K562 (cell line): ENCODE results near the gene PPARD. TPM values are rescaled to one million over a fixed set of nuclear protein-coding genes. Genes with fewer than 3 reads are reported as not detected.
A peak's percentile ranks its signal among the peaks of the same experiment; 100 is the strongest.

ENCODE experiments used
- ATAC-seq: fragments of 200-7000 bp; cut with Tn5 transposase; 3 replicates; pipeline ENCODE4 v1.9.1; 2020; ENCODE audit warnings: moderate library complexity
- BruUV-seq: library from RNA; stranded (reverse); fragments of 400-500 nt; replicated peaks from 2 replicates; lab custom pipeline; 2021; lab: Mats Ljungman, UMichigan
- CTCF ChIA-PET: fragments of 300-600 bp; formaldehyde crosslinking; extraction: SDS; loops from one replicate; lab custom pipeline; 2021; ENCODE audit warnings: low intra/inter-chr PET ratio; lab: Yijun Ruan, JAX
- POLR2A ChIA-PET: fragments of 300-600, 350-650 bp; sonication (Branson Sonifier 250); formaldehyde crosslinking; extraction: SDS; loops from one replicate; lab custom pipeline; 2021; ENCODE audit warnings: antibody characterized with exemption, inconsistent platforms; lab: Yijun Ruan, JAX
- DNase-seq, 4 experiments: peaks; one replicate each; pipeline versions ENCODE4 v3.0.0 to v3.0.0-alpha.2; 2011 to 2018; ENCODE audit warnings: low spot score in 3 of 4, mixed read lengths in 3 of 4; ENCODE audit errors: extremely low read depth in 1 of 4
- FAIRE-seq: peaks from 2 replicates; lab custom pipeline; 2011; peaks lifted over from hg19 to GRCh38; lab: Jason Lieb, UNC
- H2AFZ ChIP-seq: 2 replicates; pipeline ENCODE4 v1.6.0; 2011; ENCODE audit warnings: low read depth, low read length, control low read depth, inconsistent platforms
- H3K27ac ChIP-seq: fragments of 200-600 bp; 3 replicates; pipeline ENCODE4 v1.8.0; 2011; ENCODE audit warnings: low read depth, mild to moderate bottlenecking, control low read depth, inconsistent platforms, low read length, moderate library complexity, mixed read lengths; ENCODE audit errors: extremely low read depth
- H3K27me3 ChIP-seq, 2 experiments: fragments of 300-600 bp in 1 of 2; 2 replicates in 1 of 2; 3 replicates in 1 of 2; pipeline versions ENCODE4 v1.6.0 to v1.8.0; 2011; ENCODE audit warnings: inconsistent platforms in 2 of 2, low read length in 2 of 2, mild to moderate bottlenecking in 1 of 2, mixed read lengths in 1 of 2, moderate library complexity in 1 of 2; ENCODE audit not compliant: control insufficient read depth in 2 of 2, insufficient read depth in 2 of 2
- H3K36me3 ChIP-seq: fragments of 300-600 bp; 3 replicates; pipeline ENCODE4 v1.8.0; 2011; ENCODE audit warnings: mild to moderate bottlenecking, low read length, inconsistent platforms; ENCODE audit not compliant: control insufficient read depth, insufficient read depth
- H3K4me1 ChIP-seq, 2 experiments: fragments of 200-600 bp in 1 of 2; replicated peaks in 1 of 2; 2 replicates in 1 of 2; 3 replicates in 1 of 2; pipeline versions ENCODE4 v1.5.1 to v1.8.0; 2011; ENCODE audit warnings: inconsistent platforms in 2 of 2, low read length in 2 of 2, mild to moderate bottlenecking in 1 of 2, mixed read lengths in 1 of 2, moderate library complexity in 1 of 2; ENCODE audit not compliant: control insufficient read depth in 2 of 2, insufficient read depth in 2 of 2
- H3K4me2 ChIP-seq: 2 replicates; pipeline ENCODE4 v1.6.1; 2011; ENCODE audit warnings: low read length, control low read depth, inconsistent platforms, mixed read lengths; ENCODE audit not compliant: insufficient read depth
- H3K4me3 ChIP-seq: fragments of 200-600 bp; sonication (generic), shearing (Covaris generic); 2 replicates; pipeline ENCODE4 v1.5.1; 2016; ENCODE audit warnings: control low read depth, inconsistent platforms
- H3K79me2 ChIP-seq: fragments of 200-600 bp; 3 replicates; pipeline ENCODE4 v1.8.0; 2011; ENCODE audit warnings: low read length, inconsistent platforms; ENCODE audit not compliant: control insufficient read depth, insufficient read depth
- H3K9ac ChIP-seq, 2 experiments: 2 replicates each; pipeline versions ENCODE4 v1.6.0 to v1.6.1; 2011; ENCODE audit warnings: low read depth in 2 of 2, low read length in 2 of 2, control low read depth in 1 of 2, inconsistent platforms in 1 of 2, mild to moderate bottlenecking in 1 of 2, mixed read lengths in 1 of 2; ENCODE audit not compliant: insufficient read depth in 1 of 2
- H3K9me1 ChIP-seq: one replicate; pipeline ENCODE4 v1.6.0; 2011; ENCODE audit warnings: inconsistent platforms, mild to moderate bottlenecking, low read length, moderate library complexity; ENCODE audit not compliant: control insufficient read depth, insufficient read depth
- H3K9me3 ChIP-seq: replicated peaks from 2 replicates; pipeline ENCODE4 v1.5.1; 2011; ENCODE audit warnings: low read depth, low read length, inconsistent platforms; ENCODE audit not compliant: control insufficient read depth, insufficient read depth
- H4K20me1 ChIP-seq: replicated peaks from 2 replicates; pipeline ENCODE4 v1.6.1; 2011; ENCODE audit warnings: low read length, inconsistent platforms, mixed read lengths; ENCODE audit not compliant: control insufficient read depth, insufficient read depth
- CTCFL ChIP-seq: IDR thresholded peaks from 2 replicates; pipeline ENCODE4 v1.6.1; 2011; ENCODE audit warnings: borderline replicate concordance, low read depth, mild to moderate bottlenecking, moderate library complexity, low read length; ENCODE audit not compliant: insufficient read depth, poor library complexity, severe bottlenecking
- MNT ChIP-seq, 2 experiments: fragments of 450-650 bp; conservative IDR thresholded peaks; 2 replicates each; pipeline ENCODE4 v1.6.1; 2017; ENCODE audit warnings: mild to moderate bottlenecking in 2 of 2, moderate library complexity in 2 of 2
- POLR2B ChIP-seq: fragments of 450-650 bp; IDR thresholded peaks from 2 replicates; pipeline ENCODE4 v1.6.1; 2018; ENCODE audit warnings: low read depth; ENCODE audit not compliant: partially characterized antibody
- SAFB ChIP-seq: fragments of 200-400 bp; formaldehyde crosslinking; IDR thresholded peaks from 2 replicates; pipeline ENCODE4 v1.6.1; 2017; ENCODE audit warnings: low read depth, low read length, borderline replicate concordance
- SNAPC5 ChIP-seq: fragments of 250-450 bp; sonication (Bioruptor Pico); IDR thresholded peaks from 2 replicates; pipeline ENCODE4 v1.8.0; 2021; ENCODE audit warnings: moderate library complexity, mild to moderate bottlenecking, inconsistent platforms
- WGBS: fragments of 100-300 bp; shearing (Covaris generic); methylation state at CpG from one replicate; pipeline ENCODE4 v1.1.6; 2016; ENCODE audit warnings: low coverage, mixed read lengths; ENCODE audit not compliant: insufficient coverage; ENCODE audit errors: missing lambda C conversion rate; 5-methylcytosine and 5-hydroxymethylcytosine counted together
- in situ Hi-C: fragments of 300-500 bp; cut with MboI; formaldehyde crosslinking; loops from 4 replicates; pipeline ENCODE4 v1.15.0; 2018; ENCODE audit warnings: inconsistent platforms, mixed read lengths
- intact Hi-C: fragments of 100-400 bp; cut with micrococcal nuclease; formaldehyde crosslinking; loops from 2 replicates; pipeline ENCODE4 v1.14.2; 2022
- polyA plus RNA-seq, 8 experiments: library from polyadenylated mRNA; depleted of rRNA in 4 of 8; stranded (reverse) in 5 of 8; unstranded in 3 of 8; fragments of >200 nt; fragmentation: Nextera tagmentation in 2 of 8; fragmentation: Illumina TruSeq in 1 of 8; extraction: Ambion mirVana in 2 of 8; extraction: Trizol in 1 of 8; gene quantifications; 2 replicates each; pipeline versions ENCODE4 v1.2.1 to v1.2.3, GENCODE V29; 2011 to 2014; ENCODE audit warnings: inconsistent platforms in 1 of 8, missing spikeins in 1 of 8
- total RNA-seq, 7 experiments: library from RNA; depleted of rRNA in 6 of 7; stranded (reverse); fragments of >200 nt in 6 of 7; fragmentation: Illumina TruSeq in 2 of 7; extraction: Trizol in 2 of 7; gene quantifications; 2 replicates each; pipeline versions ENCODE4 v1.2.1 to v1.2.3, GENCODE V29; 2011 to 2021; ENCODE audit warnings: low replicate concordance in 1 of 7

PPARD gene
- total and polyA plus RNA-seq, 9 of the 15 experiments (the other 6 are each of a cell fraction or from before 2014, with no cell fraction given), result 0.14 to 13.2 (median 3.8) TPM

GRCh38 chr6:35453236-35453635 is 110.9 kb downstream of the PPARD start (continued):
- TF ChIP-seq MNT (conservative IDR thresholded peaks at IDR 0.05), result peak; percentile 85 to 87

GRCh38 chr6:35454391-35455110 is 112.2 kb downstream of the PPARD start:
- Histone ChIP-seq H3K27ac (no peak overlapping the region), H3K9me1 (no peaks in the 10 kb centered on the region), H3K27me3 (no peaks in the 10 kb centered on the region), H3K36me3 (peaks cover 48% of the 10 kb centered on the region), H4K20me1 (no peaks in the 10 kb centered on the region; the same call in 1 of the 2 replicates), H3K9me3 (no peaks in the 10 kb centered on the region), H3K79me2 (peaks cover 26% of the 10 kb centered on the region), H3K4me1 (peaks cover 18 to 27% of the 10 kb centered on the region in 2 experiments), H2AFZ (no peak overlapping the region), H3K4me3 (no peak overlapping the region), H3K9ac (peak overlapping the region in 1 of 2 experiments; percentile 32; a peak in 1 of 4 replicates), H3K4me2 (no peak overlapping the region)
- BruUV-seq, result no TSS peak
- ChIA-PET POLR2A (interaction anchor here (0.6 to 4.1 kb wide), 4 partner anchors 12 to 33 kb away, joined by 3 to 31 read pairs (median 3); partner anchors contain the start of gene RPL10A), CTCF (no interaction called here)
- no peak for DNase-seq
- intact Hi-C loops, result no loop called here
- no peak for ATAC-seq
- no peak for FAIRE-seq
- in situ Hi-C loops, result loop anchor here (10.0 kb wide), 1 partner anchor 150 kb away; no protein-coding TSS in a partner anchor
- TF ChIP-seq CTCFL (no peak), SAFB (no peak), POLR2B (no peak), SNAPC5 (CRISPR knock-in tag) (no peak)
- WGBS, result 88% methylated on average over 9 of the region's 9 CpGs
